GM12864 (cell line): ENCODE results near the gene MAT2A.

Experiments
- DNase-seq: peaks from one replicate; pipeline ENCODE4 v3.0.0-alpha.2; 2011; ENCODE audit warnings: low read depth
- H3K4me3 ChIP-seq: 2 replicates; pipeline ENCODE4 v1.5.1; 2011; ENCODE audit warnings: mild to moderate bottlenecking, low read depth, low read length, control low read depth
- TF ChIP-seq, protein P1 (sequence below): IDR thresholded peaks from 2 replicates; pipeline ENCODE4 v1.5.1; 2011; ENCODE audit warnings: low read depth, mild to moderate bottlenecking, moderate library complexity, low read length, control low read depth, inconsistent platforms; ENCODE audit errors: missing control alignments

Gene MAT2A

DNA sequence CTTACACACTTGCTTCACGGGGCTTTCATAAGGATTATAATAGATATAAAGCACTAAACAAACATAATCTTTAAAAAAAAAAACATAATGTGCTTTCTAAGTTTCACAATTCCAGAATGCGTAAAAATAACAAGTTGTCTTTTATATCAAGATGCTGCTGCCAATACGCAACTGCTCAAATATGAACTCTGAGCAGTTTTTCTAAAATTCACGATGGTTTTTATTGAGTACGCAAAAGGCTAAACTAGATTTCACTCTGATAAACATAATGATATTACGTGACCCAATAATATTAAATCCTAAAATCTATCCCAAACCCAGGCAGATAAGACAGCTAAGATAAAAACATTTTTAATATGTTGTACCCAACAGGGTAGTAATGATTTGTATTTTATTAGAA, 24.6 kb upstream of the MAT2A start:
- H3K4me3 ChIP-seq, result no peak overlapping the region
- no peak for DNase-seq
- TF ChIP-seq, protein P1, sequence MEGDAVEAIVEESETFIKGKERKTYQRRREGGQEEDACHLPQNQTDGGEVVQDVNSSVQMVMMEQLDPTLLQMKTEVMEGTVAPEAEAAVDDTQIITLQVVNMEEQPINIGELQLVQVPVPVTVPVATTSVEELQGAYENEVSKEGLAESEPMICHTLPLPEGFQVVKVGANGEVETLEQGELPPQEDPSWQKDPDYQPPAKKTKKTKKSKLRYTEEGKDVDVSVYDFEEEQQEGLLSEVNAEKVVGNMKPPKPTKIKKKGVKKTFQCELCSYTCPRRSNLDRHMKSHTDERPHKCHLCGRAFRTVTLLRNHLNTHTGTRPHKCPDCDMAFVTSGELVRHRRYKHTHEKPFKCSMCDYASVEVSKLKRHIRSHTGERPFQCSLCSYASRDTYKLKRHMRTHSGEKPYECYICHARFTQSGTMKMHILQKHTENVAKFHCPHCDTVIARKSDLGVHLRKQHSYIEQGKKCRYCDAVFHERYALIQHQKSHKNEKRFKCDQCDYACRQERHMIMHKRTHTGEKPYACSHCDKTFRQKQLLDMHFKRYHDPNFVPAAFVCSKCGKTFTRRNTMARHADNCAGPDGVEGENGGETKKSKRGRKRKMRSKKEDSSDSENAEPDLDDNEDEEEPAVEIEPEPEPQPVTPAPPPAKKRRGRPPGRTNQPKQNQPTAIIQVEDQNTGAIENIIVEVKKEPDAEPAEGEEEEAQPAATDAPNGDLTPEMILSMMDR, result no peak

DNA sequence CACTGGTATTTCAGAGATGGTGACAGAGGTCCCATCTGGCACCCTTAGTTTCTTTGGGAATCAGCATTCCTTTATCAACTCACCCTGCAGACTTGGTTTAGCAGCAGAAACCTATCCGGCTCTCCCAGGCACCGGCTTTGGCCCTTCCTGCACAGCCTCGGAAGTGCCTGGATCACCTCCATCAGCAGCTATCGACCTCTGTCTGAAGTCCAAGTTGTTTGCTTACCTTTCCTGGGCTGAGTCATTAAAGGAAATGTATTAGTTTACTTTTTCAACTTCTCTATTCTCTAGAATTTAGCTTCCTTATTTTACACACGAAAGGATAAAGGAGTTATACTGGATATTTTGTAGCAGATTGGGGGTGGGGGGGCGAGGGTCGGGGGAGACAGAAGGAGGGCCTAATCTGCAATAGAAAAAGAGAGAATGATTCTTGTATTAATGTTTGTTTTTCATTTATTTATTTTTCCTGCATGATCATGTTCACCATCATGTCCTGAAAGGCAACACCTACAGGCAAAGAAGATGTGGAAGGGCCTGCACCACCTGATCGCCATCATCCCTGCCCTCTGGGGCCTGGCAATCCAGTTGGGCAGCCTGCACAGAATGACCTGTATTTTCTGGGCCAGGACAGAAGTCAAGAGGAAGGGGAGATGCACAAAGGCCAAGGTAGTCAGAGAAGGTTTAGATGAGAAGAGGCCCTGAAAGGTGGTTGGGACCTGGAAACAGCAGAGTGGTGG, 22.1 kb upstream of the MAT2A start:
- TF ChIP-seq, protein P1, result no peak
- DNase-seq, result no peak
- H3K4me3 ChIP-seq, result no peak overlapping the region

DNA sequence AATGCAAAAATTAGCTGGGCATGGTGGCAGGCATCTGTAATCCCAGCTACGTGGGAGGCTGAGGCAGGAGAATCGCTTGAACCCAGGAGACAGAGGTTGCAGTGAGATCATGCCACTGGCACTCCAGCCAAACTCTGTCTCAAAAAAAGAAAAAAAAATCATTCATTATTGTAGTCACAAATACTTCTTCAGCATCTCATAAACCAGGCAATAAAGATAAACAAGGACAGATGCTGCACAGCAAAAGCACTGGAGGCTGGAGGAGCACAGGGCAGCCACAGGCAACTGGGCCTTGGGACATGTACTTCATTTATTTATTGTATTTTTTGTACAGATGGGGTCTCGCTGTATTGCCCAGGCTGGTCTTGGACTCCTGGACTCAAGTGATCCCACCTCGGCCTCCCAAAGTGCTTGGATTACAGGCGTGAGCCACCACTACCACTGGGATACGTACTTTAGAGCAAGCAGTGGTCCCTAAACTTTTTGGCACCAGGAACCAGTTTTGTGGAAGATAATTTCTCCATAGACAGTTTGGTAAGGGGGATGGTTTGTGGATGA, 16.8 kb upstream of the MAT2A start:
- no peak for DNase-seq
- H3K4me3 ChIP-seq, result no peak overlapping the region
- TF ChIP-seq, protein P1, result no peak

DNA sequence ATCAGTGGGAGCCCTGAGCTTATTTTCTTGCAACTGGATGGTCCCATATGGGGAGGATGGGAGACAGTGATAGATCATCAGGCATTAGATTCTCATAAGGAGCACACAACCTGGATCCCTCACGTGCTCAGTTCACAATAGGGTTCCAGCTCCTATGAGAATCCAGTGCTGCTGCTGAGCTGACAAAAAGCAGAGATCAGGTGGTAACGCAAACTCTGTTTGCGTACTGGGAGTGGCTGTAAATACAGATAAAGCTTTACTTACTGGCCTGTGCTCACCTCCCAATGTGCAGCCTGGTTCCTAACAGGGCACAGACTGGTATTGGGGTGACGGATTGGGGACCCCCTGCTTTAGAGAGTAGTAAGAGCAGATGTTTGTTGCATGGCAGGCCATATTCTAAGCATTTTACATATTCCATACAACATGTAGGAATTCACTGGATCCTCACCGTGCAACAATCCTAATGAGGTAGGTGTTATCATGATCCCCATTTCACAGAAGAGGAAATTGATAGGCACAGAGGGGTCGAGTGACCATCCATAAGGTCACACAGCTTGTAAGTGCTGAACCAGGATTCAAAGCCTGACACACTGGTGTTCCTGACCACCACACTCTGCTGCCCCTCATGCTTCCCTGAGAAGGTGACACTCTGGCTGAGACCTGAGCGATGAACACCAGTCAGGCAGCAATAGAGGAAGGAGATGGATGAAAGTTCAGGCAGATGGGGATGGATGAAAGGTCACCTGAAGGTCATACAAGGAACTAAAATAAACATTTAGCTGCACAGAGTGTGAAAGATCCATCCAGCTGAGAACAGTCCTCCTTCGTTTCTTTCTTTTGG, 15.7 kb upstream of the MAT2A start:
- DNase-seq, result no peak
- H3K4me3 ChIP-seq, result no peak overlapping the region
- TF ChIP-seq, protein P1, result no peak

DNA sequence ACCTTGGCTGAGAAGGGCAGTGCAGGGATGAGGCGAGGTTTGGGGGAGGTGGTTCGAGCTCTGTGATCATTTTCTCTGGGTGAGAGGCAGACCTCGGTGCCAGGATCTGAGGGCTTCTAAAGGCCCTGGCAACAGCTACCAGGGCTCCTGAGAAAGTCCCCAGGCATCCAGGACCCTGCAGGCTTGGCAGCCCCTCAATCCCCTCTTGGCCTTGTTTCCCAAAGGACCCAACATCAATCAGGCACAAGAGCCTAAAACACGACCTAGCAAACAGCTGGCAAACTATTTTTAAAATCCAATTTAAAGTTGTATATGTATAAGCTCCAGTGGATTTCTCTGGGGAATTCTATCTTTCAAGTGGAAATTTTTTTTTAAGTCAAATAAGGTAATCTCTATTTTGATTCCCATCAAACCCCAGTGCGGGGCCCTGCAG, 15.0 kb upstream of the MAT2A start:
- TF ChIP-seq, protein P1, result no peak
- DNase-seq, result no peak
- H3K4me3 ChIP-seq, result no peak overlapping the region

DNA sequence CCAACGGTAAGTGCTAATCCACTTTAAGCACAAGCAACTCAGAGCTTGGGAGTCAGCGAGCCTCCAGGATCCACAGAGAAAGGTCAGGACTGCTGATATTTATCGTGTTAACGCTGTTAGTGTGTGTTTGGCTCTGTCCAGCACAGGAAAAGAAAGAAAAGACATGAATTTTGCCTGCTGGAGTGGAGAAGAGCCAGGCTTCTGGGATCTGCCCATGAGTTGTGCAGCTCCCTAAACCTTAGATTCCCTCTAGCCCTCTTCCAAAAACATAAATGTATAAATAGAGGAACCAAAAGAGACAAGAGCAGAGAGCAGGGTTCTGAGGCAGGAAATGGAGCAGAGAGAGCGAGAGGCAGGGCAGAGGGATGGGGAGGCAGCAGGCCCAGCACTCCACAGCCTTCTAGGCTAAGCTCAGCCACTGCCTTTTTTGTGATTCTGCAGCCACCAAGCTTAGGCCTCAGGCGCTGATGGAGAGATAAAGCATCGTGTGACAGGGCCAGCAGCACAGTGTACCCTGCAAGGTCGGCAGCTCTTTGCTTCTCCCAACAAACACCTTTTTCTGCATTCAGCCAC, 14.5 kb upstream of the MAT2A start:
- TF ChIP-seq, protein P1, result no peak
- DNase-seq, result no peak
- H3K4me3 ChIP-seq, result no peak overlapping the region
